CD4-positive, alpha-beta T cell (primary cell): ENCODE measurements around the gene ZMYM1. TPM values are rescaled to one million over a fixed set of nuclear protein-coding genes. Genes with fewer than 3 reads are reported as not detected.

Experiments
- ATAC-seq: fragments of 200-7000 bp; cut with Tn5 transposase; one replicate; pipeline ENCODE4 v1.10.0; 2022; ENCODE audit warnings: mild to moderate bottlenecking; ENCODE audit not compliant: poor library complexity
- CTCF ChIA-PET: fragments of 350-600 bp; sonication (Branson Sonifier 250); formaldehyde crosslinking; loops from one replicate; lab custom pipeline; 2021; ENCODE audit warnings: antibody characterized with exemption, inconsistent platforms; lab: Charles Lee
- POLR2A ChIA-PET: fragments of 350-600 bp; sonication (Branson Sonifier 250); formaldehyde crosslinking; loops from one replicate; lab custom pipeline; 2021; ENCODE audit warnings: antibody characterized with exemption, inconsistent platforms; lab: Charles Lee
- DNase-seq, 14 experiments: peaks; one replicate each; pipeline ENCODE4 v3.0.0-alpha.2; 2013 to 2020; ENCODE audit warnings: mixed read lengths in 2 of 14
- H3K27ac ChIP-seq, 2 donors: one replicate each; pipeline versions ENCODE4 v1.5.1 to v1.7.0; 2013; ENCODE audit warnings: low read length in 2 of 2, low read depth in 1 of 2, mild to moderate bottlenecking in 1 of 2
- H3K27me3 ChIP-seq, 2 experiments: 1 replicate in 1 of 2; 2 replicates in 1 of 2; pipeline versions ENCODE4 v1.6.1 to v1.7.0; 2013; ENCODE audit warnings: low read length in 2 of 2, control low read depth in 1 of 2, mild to moderate bottlenecking in 1 of 2, moderate library complexity in 1 of 2; ENCODE audit not compliant: insufficient read depth in 2 of 2, control insufficient read depth in 1 of 2
- H3K36me3 ChIP-seq: one replicate; pipeline ENCODE4 v1.6.1; 2013; ENCODE audit warnings: low read length, control low read depth; ENCODE audit not compliant: insufficient read depth
- H3K4me1 ChIP-seq: one replicate; pipeline ENCODE4 v1.6.1; 2013; ENCODE audit warnings: low read length, control low read depth; ENCODE audit not compliant: insufficient read depth
- H3K4me3 ChIP-seq: one replicate; pipeline ENCODE4 v1.5.1; 2013; ENCODE audit warnings: mild to moderate bottlenecking, low read length, moderate library complexity
- H3K9me3 ChIP-seq, 2 experiments: 1 replicate in 1 of 2; 2 replicates in 1 of 2; pipeline versions ENCODE4 v1.6.1 to v1.7.0; 2013; ENCODE audit warnings: low read length in 2 of 2, mild to moderate bottlenecking in 2 of 2, control low read depth in 1 of 2, moderate library complexity in 1 of 2; ENCODE audit not compliant: control insufficient read depth in 1 of 2, insufficient read depth in 1 of 2
- H3K27ac Mint-ChIP-seq: one replicate; pipeline ENCODE4 v1.8.0; 2020; ENCODE audit warnings: mixed read lengths
- H3K27me3 Mint-ChIP-seq: one replicate; pipeline ENCODE4 v1.8.0; 2021; ENCODE audit warnings: mixed read lengths
- H3K36me3 Mint-ChIP-seq: one replicate; pipeline ENCODE4 v1.8.0; 2021; ENCODE audit warnings: low read depth, mixed read lengths
- H3K4me1 Mint-ChIP-seq: one replicate; pipeline ENCODE4 v1.8.0; 2021; ENCODE audit warnings: low read depth, mixed read lengths
- H3K4me3 Mint-ChIP-seq: one replicate; pipeline ENCODE4 v1.8.0; 2020; ENCODE audit warnings: mild to moderate bottlenecking, mixed read lengths
- H3K9me3 Mint-ChIP-seq: one replicate; pipeline ENCODE4 v1.8.0; 2020; ENCODE audit warnings: mixed read lengths
- intact Hi-C, 2 experiments: fragments of 100-400 bp; cut with DNase I in 1 of 2; cut with micrococcal nuclease in 1 of 2; formaldehyde crosslinking; loops; one replicate each; pipeline versions ENCODE4 v1.15.1 to v1.9.0; 2023 to 2025; cut with DNase I, micrococcal nuclease
- polyA plus RNA-seq, 2 donors: library from polyadenylated mRNA; unstranded; fragments of 120-200 nt; gene quantifications; one replicate each; pipeline ENCODE4 v1.2.1, GENCODE V29; 2013
- total RNA-seq, 174 experiments: library from RNA in 2 of 174; stranded (reverse) in 2 of 174; gene quantifications; one replicate each; pipeline ENCODE4 v1.2.3 and lab custom pipeline; 2021 to 2026
- TF ChIP-seq, protein P1 (sequence below): fragments of 200-600 bp; IDR thresholded peaks from one replicate; pipeline ENCODE4 v1.8.0; 2022; ENCODE audit warnings: antibody characterized with exemption, mild to moderate bottlenecking

ZMYM1 gene
- total RNA-seq, result 1 to 10 TPM; 6.3 to 6.7 TPM
- 10.4 TPM for polyA plus RNA-seq (2013, experiment 1 of 2)
- polyA plus RNA-seq (2013, experiment 2 of 2), result 12.1 TPM
- total RNA-seq (lab: John Stamatoyannopoulos, UW), result 1.8 to 53.6 (median 26.5) reads per million in 172 experiments

DNA sequence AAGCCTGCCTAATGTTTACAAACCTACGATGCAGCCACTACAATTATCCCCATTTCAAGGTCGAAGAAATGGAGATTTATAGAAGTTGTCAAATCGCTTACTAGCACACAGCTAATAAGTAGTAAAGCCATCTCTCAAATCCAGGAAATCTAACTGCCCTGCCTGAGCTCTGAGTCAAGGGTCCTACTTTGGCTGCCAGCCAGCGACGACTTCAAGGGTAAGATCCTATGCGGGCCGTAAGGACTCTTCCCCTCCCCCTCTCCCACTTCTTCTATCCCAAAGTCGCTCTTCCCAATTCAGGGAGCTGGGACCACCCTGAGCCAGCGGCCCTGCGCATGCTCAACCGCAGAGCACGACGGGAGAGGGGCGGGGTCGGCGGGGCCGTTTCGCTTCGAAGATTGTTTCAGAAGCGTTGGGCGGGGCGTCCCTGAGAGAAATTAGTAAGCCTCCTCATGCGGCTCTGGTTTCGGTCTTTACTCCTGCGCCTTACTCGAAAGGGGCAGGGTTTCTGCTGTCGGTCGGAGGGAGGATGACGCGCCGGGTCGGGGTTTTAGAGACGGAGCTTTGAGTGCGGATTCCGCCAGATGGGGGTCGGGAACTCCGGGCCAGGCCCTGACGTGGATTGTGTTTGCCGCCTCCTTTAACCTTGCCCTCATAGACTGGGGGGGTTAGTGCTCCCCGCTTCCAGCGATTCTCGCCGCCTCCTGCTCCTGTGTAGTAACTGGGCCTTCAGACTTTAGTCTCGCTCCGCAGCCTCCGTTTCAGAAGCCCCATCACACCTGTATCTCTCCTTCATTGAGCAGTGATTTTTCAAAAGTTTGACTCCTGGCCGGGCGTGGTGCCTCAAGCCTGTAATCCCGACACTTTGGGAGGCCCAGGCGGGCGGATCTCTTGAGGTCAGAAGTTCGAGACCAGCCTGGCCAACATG is at the start of gene ZMYM1:
Gene ZMYM1, plus strand, starts transcription at position 383 of the 928 bp plus-strand sequence. CDS start 14,603 bp downstream, outside the sequence.
- peak within 1 kb of the TSS; percentile 99 for H3K4me3 Mint-ChIP-seq
- Histone ChIP-seq H3K36me3 (no peaks in the 10 kb centered on the region), H3K27ac (peak within 1 kb of the TSS; percentile 75 to 86), H3K9me3 (no peaks in the 10 kb centered on the region), H3K4me3 (peak within 1 kb of the TSS; percentile 73), H3K27me3 (no peaks in the 10 kb centered on the region), H3K4me1 (peaks cover 23% of the 10 kb centered on the region)
- H3K36me3 Mint-ChIP-seq, result peaks cover 18% of the 10 kb centered on the region
- H3K27me3 Mint-ChIP-seq, result peaks cover 9% of the 10 kb centered on the region
- peaks cover 3% of the 10 kb centered on the region for H3K9me3 Mint-ChIP-seq
- ATAC-seq (peak; percentile 86), DNase-seq (peak; percentile 66 to 88 (median 76))
- H3K27ac Mint-ChIP-seq, result peak within 1 kb of the TSS; percentile 99
- peaks cover 39% of the 10 kb centered on the region for H3K4me1 Mint-ChIP-seq
- POLR2A ChIA-PET, result interaction anchor here (0.7 to 2.0 kb wide), 10 partner anchors 10 to 219 kb away, joined by 3 to 13 read pairs (median 6); partner anchors contain the start of genes SFPQ, SMIM12, TMEM35B and ZMYM6
- intact Hi-C loops, result loop anchor here (2.0 to 5.0 kb wide), 2 partner anchors 48 to 97 kb away; partner anchors contain the start of gene ZMYM6 (in 1 of the 2)
- TF ChIP-seq, protein P1, sequence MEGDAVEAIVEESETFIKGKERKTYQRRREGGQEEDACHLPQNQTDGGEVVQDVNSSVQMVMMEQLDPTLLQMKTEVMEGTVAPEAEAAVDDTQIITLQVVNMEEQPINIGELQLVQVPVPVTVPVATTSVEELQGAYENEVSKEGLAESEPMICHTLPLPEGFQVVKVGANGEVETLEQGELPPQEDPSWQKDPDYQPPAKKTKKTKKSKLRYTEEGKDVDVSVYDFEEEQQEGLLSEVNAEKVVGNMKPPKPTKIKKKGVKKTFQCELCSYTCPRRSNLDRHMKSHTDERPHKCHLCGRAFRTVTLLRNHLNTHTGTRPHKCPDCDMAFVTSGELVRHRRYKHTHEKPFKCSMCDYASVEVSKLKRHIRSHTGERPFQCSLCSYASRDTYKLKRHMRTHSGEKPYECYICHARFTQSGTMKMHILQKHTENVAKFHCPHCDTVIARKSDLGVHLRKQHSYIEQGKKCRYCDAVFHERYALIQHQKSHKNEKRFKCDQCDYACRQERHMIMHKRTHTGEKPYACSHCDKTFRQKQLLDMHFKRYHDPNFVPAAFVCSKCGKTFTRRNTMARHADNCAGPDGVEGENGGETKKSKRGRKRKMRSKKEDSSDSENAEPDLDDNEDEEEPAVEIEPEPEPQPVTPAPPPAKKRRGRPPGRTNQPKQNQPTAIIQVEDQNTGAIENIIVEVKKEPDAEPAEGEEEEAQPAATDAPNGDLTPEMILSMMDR, result no peak
- CTCF ChIA-PET, result interaction anchor here (1.1 to 1.4 kb wide), 2 partner anchors 213 to 220 kb away, joined by 3 to 4 read pairs; partner anchors contain the start of gene SMIM12

DNA sequence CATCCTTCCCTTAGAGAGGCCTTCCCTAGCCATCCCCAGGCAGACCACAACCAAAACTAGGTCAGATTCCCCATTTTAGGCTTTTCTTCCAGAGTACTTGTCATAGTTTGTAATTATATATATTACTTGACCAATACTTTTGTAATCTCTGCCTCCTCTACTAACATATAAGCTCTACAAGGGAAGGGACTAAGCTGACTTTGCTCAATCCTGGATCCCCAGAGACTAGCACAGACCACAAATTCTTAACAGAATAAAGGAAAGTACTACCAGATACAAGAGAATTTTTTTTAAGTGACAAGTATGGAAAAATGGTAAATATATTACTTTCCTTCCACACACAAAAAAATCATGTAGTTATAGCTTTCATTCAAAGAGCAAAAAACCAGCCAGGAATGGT is 49.4 kb upstream of the ZMYM1 start:
- intact Hi-C loops, result loop anchor here (2.0 to 10.0 kb wide), 5 partner anchors 41 to 525 kb away; partner anchors contain the start of genes KIAA0319L (in 1 of the 2), NCDN (in 1 of the 2), SFPQ (in 1 of the 2) and ZMYM1 (in 1 of the 2)
- Mint-ChIP-seq H3K4me1 (peaks cover 52% of the 10 kb centered on the region), H3K27me3 (no peaks in the 10 kb centered on the region), H3K9me3 (no peaks in the 10 kb centered on the region), H3K4me3 (peak overlapping the region; percentile 98), H3K27ac (peak overlapping the region; percentile 89), H3K36me3 (peaks cover 44% of the 10 kb centered on the region)
- no peaks in the 10 kb centered on the region for H3K27me3 ChIP-seq
- ChIA-PET POLR2A (interaction anchor here (0.6 to 3.2 kb wide), 3 partner anchors 45 to 145 kb away, joined by 3 to 28 read pairs (median 4); partner anchors contain the start of genes TMEM35B and ZMYM1), CTCF (interaction anchor here (1.2 to 3.0 kb wide), 3 partner anchors 14 to 177 kb away, joined by 3 to 9 read pairs (median 6); partner anchors contain the start of gene TMEM35B)
- TF ChIP-seq, protein P1, result no peak
- H3K4me1 ChIP-seq, result peaks cover 26% of the 10 kb centered on the region
- no peak overlapping the region for H3K4me3 ChIP-seq
- H3K27ac ChIP-seq, result no peak overlapping the region
- peaks cover 10% of the 10 kb centered on the region for H3K36me3 ChIP-seq
- no peaks in the 10 kb centered on the region for H3K9me3 ChIP-seq
- no peak for DNase-seq
- no peak for ATAC-seq

DNA sequence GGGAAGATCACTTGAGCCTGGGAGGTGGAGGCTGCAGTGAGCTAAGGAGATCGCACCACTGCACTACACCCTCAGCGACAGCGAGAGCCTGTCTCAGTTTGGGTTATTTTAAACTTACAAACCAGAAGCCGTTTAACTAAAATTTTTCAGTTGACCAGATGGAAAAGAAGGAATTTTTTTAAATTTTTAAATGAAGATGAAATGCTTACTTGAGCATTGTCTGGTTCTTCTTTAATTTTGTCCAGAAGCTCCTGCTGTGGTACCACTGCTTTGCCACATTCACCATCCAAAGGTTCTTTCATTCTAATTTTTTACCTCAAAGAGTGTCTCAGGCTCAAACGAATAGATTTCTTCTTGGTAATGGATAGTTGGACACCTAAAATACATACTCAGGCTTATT is 48.8 kb upstream of the ZMYM1 start:
- Mint-ChIP-seq H3K9me3 (no peaks in the 10 kb centered on the region), H3K36me3 (peaks cover 44% of the 10 kb centered on the region), H3K27ac (peak overlapping the region; percentile 89), H3K27me3 (no peaks in the 10 kb centered on the region), H3K4me1 (peaks cover 52% of the 10 kb centered on the region), H3K4me3 (peak overlapping the region; percentile 98)
- peaks cover 10% of the 10 kb centered on the region for H3K36me3 ChIP-seq
- CTCF ChIA-PET, result interaction anchor here (0.7 to 3.0 kb wide), 4 partner anchors 14 to 178 kb away, joined by 3 to 9 read pairs (median 4); partner anchors contain the start of gene TMEM35B
- POLR2A ChIA-PET, result interaction anchor here (0.8 to 3.2 kb wide), 4 partner anchors 12 to 49 kb away, joined by 3 to 28 read pairs (median 4); partner anchors contain the start of genes TMEM35B and ZMYM1
- H3K4me3 ChIP-seq, result peak overlapping the region; percentile 92
- no peaks in the 10 kb centered on the region for H3K9me3 ChIP-seq
- TF ChIP-seq, protein P1, result no peak
- H3K27me3 ChIP-seq, result no peaks in the 10 kb centered on the region
- H3K4me1 ChIP-seq, result peaks cover 26% of the 10 kb centered on the region
- peak overlapping the region in 1 of 2 donors; percentile 73 for H3K27ac ChIP-seq
- no peak for ATAC-seq
- intact Hi-C loops, result loop anchor here (2.0 to 10.0 kb wide), 5 partner anchors 42 to 524 kb away; partner anchors contain the start of genes KIAA0319L (in 1 of the 2), NCDN (in 1 of the 2), SFPQ (in 1 of the 2) and ZMYM1 (in 1 of the 2)
- DNase-seq, result no peak
